ENCODE measurements around the gene KIAA1958.

Gene KIAA1958

GRCh38 chr9:112486221-112487007 is at the start of gene KIAA1958:
KIAA1958 (plus strand) TSS chr9:112486827; CDS start chr9:112574081, 87,254 bp downstream.
- peak; percentile 61 to 69 (median 66) for DNase-seq

GRCh38 chr9:112437406-112437805 is 49.2 kb upstream of the KIAA1958 start:
- no peak for DNase-seq

- no peak for DNase-seq
Measured at GRCh38 chr9:112439171-112439570, 47.5 kb upstream of the KIAA1958 start.

- no peak for DNase-seq
Measured at GRCh38 chr9:112439825-112440224, 46.8 kb upstream of the KIAA1958 start.

GRCh38 chr9:112443200-112443599 is 43.4 kb upstream of the KIAA1958 start:
- DNase-seq, result no peak

- no peak for DNase-seq
Measured at GRCh38 chr9:112443636-112444035, 43.0 kb upstream of the KIAA1958 start.

GRCh38 chr9:112445196-112445595 is 41.4 kb upstream of the KIAA1958 start:
- DNase-seq, result no peak

- DNase-seq, result no peak
Measured at GRCh38 chr9:112446080-112446479, 40.5 kb upstream of the KIAA1958 start.

GRCh38 chr9:112446526-112446925 is 40.1 kb upstream of the KIAA1958 start:
- no peak for DNase-seq

- DNase-seq, result no peak
Measured at GRCh38 chr9:112447283-112447761, 39.3 kb upstream of the KIAA1958 start.

GRCh38 chr9:112462855-112463254 is 23.8 kb upstream of the KIAA1958 start:
- DNase-seq, result no peak

- no peak for DNase-seq
Measured at GRCh38 chr9:112465352-112465751, 21.3 kb upstream of the KIAA1958 start.

- no peak for DNase-seq
Measured at GRCh38 chr9:112472996-112473395, 13.6 kb upstream of the KIAA1958 start.

GRCh38 chr9:112473986-112474385 is 12.6 kb upstream of the KIAA1958 start:
- no peak for DNase-seq

- DNase-seq, result no peak
Measured at GRCh38 chr9:112475318-112475717, 11.3 kb upstream of the KIAA1958 start.

GRCh38 chr9:112477330-112477729 is 9.3 kb upstream of the KIAA1958 start:
- no peak for DNase-seq

- no peak for DNase-seq
Measured at GRCh38 chr9:112479221-112479620, 7.4 kb upstream of the KIAA1958 start.

GRCh38 chr9:112484607-112485006 is 2.0 kb upstream of the KIAA1958 start:
- no peak for DNase-seq

- DNase-seq, result no peak
Measured at GRCh38 chr9:112485574-112485973, 1.1 kb upstream of the KIAA1958 start.

- peak; percentile 17 to 28 (median 21) for DNase-seq
Measured at GRCh38 chr9:112487008-112487798, 576 bp downstream of the KIAA1958 start.

GRCh38 chr9:112487799-112488340 is 1.2 kb downstream of the KIAA1958 start:
- DNase-seq, result no peak

- no peak for DNase-seq
Measured at GRCh38 chr9:112489039-112489546, 2.5 kb downstream of the KIAA1958 start.

All from activated CD4-positive, CD25-positive, alpha-beta regulatory T cell (primary cell).